NCI-H345 treated with DMSO at 0.1 percent for 48 hours (cell line): ENCODE measurements around the gene FAM83E.
"Not testable (repeated sequence)": the region's sequence is repeated elsewhere in the genome, so short reads cannot be mapped to it uniquely, and the experiment has no call there.

ENCODE experiments used
- DNase-seq: peaks from one replicate; lab custom pipeline; 2025; ENCODE audit not compliant: unreplicated experiment; lab: John Stamatoyannopoulos, UW

The FAM83E gene

DNA sequence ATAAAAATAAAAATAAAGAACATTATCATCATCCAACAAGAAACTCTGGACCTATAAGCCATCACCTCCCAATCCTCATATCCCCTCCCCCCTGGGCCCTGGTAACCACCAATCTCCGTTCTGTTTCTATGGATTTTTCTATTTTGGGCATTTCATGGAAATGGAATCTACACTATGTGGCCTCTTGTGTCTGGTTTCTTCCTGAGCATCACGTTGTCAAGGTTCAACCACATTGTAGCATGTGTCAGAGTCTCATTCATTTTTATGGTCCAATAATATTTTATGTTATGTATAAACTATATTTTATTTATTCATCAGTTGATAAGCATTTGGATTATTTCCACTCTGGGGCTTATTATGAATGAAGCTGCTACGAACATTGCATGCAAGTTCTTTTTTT is 36.0 kb downstream of the FAM83E start:
- no peak for DNase-seq

DNA sequence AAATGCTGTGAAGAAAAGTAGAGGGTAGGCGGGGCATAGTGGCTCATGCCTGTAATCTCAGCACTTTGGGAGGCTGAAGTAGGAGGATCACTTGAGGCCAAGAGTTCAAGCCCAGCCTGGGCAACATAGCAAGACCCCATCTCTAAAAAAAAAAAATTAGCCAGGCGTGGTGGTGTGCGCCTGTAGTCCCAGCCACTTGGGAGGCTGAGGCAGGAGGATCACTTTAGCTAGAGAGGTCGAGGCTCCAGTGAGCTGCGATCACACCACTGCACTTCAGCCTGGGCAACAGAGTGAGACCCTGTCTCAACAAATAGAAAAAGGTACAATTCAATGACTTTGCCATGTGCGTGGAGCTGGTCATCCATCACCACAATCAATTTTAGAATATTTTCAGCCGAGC is 37.0 kb downstream of the FAM83E start:
- DNase-seq = not testable (repeated sequence)

DNA sequence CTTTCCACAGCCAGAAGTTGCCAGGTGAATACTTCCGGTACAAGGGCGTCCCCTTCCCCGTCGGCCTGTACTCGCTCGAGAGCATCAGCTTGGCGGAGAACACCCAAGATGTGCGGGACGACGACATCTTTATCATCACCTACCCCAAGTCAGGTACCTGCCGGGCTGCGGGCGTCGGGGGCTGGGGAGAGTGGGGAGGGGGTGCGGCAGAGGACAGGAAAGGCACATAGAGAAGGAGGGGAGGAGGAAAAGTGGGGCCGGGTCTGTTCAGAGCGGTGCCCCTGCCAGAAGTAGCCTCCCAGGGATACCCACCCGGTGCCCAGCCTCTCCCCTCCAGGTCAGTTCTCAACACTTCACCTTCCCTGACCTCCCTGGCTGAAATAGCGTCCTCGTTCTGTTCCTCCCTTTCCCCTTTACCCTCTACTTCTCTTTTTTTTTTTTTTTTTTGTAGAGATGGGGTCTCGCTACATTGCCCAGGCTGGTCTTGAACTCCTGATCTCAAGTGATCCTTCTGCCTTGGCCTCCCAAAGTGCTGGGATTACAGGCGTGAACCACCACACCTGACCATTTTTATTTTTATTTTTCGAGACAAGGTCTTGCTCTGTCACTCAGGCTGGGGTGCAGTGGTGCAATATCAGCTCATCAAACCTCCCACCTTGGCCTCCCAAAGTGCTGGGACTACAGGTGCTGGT is 38.8 kb downstream of the FAM83E start:
- no peak for DNase-seq

- DNase-seq = no peak
Measured at GRCh38 chr19:48573163-48573505, 41.7 kb downstream of the FAM83E start.

- DNase-seq = peak; percentile 22
Measured at GRCh38 chr19:48571378-48572162, 43.3 kb downstream of the FAM83E start.

GRCh38 chr19:48569814-48570213 is 45.1 kb downstream of the FAM83E start:
- DNase-seq = no peak

GRCh38 chr19:48568345-48568886 is 46.5 kb downstream of the FAM83E start:
- no peak for DNase-seq

DNA sequence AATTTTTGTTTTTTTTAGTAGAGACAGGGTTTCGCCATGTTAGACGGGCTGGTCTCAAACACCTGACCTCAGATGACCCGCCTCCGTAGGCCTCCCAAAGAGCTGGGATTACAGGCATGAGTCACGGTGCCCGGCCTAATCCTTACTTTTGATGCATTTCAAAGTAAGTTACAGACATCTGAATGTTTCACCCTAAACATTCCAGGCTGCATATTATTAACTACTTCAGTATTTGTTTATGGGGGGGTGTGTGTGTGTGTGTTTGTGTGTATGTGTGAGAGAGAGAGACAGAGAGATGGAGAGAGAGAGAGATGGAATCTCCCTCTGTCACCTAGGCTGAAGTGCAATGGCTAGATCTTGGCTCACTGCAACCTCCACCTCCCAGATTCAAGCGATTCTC is 49.8 kb downstream of the FAM83E start:
- no peak for DNase-seq
